DOHH2 (cell line): ENCODE measurements around the gene FAM174B.

Experiments used
- CTCF ChIP-seq: fragments of 200-600 bp; sonication (generic); IDR thresholded peaks from one replicate; pipeline ENCODE4 v1.5.1; 2014; ENCODE audit warnings: antibody characterized with exemption, mild to moderate bottlenecking, low read depth, low read length; ENCODE audit not compliant: poor library complexity, severe bottlenecking
- EZH2phosphoT487 ChIP-seq: fragments of 200-600 bp; sonication (generic); IDR thresholded peaks from 2 replicates; pipeline ENCODE4 v1.6.1; 2017; ENCODE audit warnings: borderline replicate concordance, mild to moderate bottlenecking, antibody characterized with exemption, low read length, moderate library complexity, mixed read lengths

- TF ChIP-seq EZH2phosphoT487 (no peak), CTCF (no peak)
Observed at GRCh38 chr15:92629276-92629974, 26.1 kb downstream of the FAM174B start.
